ENCODE data around the gene ZNF181.

The ZNF181 gene

DNA sequence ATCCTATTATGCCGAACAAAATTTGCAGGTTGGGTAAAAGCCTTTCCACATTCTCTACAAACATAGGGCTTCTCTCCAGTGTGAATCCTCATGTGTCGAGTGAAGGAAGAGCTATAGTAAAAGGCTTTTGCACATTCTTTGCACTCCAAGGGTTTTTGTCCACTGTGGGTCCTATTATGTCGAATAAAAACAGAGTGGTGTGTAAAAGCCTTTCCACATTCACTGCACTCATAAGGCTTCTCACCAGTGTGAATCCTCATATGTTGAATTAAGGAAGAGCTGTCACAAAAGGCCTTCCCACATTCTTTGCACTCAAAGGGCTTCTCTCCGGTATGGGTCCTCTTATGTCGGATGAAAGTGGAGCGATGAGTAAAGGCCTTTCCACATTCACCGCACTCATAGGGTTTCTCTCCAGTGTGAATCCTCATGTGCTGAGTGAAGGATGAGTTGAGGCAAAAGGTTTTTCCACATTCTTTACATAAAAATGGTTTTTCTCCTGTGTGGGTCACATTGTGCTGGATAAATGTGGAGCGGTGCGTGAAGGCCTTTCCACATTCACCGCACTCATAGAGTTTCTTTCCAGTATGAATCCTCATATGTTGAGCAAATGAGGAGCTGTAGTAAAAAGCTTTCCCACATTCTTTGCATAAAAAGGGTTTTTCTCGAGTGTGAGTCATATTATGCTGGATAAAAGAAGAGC lies 25.3 kb downstream of the ZNF181 start:
- DNase-seq: no peak

- DNase-seq: no peak
Observed at GRCh38 chr19:34766386-34766785, 32.3 kb downstream of the ZNF181 start.

GRCh38 chr19:34767951-34768350 lies 33.9 kb downstream of the ZNF181 start:
- DNase-seq: peak in 1 of 2 experiments; percentile 16

GRCh38 chr19:34772697-34773554 lies 38.9 kb downstream of the ZNF181 start, which contains the start of gene ZNF599:
ZNF599 (minus strand) TSS chr19:34773215; CDS start chr19:34772841, 374 bp downstream.
- DNase-seq: peak; percentile 85 to 94

DNA sequence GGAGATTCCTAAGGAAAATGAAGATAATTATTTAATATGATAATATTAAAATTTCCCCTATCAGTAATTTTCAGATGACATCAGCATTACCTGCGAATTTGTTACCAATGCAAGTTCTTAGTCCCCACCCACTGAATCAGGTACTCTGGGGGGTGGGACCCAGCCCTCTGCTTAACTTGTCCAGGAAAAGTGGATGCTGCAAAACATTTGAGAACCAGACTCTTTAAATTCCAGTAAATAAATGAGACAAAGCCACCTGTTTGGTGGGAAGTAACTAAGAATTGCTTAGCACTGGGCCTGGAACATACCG lies 39.5 kb downstream of the ZNF181 start:
- no peak for DNase-seq

DNA sequence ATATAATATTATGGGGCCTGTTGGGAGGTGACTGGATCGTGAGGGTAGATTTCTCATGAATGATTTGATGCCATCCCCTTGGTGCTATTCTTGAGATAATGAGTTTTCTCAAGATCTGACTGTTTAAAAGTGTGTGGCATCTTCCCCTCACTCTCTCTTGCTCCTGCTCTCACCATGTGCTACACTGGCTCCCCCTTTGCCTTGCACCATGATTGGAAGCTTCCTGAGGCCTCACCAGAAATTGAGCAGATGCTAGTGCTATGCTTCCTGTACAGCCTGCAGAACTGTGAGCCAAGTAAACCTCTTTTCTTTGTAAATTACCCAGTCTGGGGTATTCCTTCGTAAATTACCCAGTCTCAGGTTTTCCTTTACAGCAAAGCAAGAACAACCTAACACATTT lies 40.8 kb downstream of the ZNF181 start:
- DNase-seq: no peak

GRCh38 chr19:34778342-34778741 lies 44.3 kb downstream of the ZNF181 start:
- no peak for DNase-seq

- DNase-seq: no peak
Observed at GRCh38 chr19:34779652-34780051, 45.6 kb downstream of the ZNF181 start.

DNA sequence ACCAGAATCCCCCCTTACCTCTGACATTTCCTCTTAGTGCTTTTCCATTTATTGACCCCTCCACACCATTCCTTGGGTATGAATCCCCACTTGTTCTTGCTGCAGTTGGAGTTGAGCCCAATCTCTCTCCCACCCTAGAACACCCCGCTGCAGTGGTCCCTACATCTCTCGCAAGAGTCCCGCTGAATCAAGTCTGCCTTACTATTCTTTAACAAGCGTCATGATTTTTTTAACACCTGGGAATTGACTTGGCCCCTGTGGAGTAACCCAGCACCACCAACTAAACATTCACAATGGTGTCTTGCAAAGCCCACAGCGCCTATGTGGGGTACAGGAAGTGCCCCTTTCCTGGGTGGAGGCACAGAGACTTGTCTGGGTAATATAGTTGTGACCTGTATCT lies 52.2 kb downstream of the ZNF181 start:
- DNase-seq: no peak

DNA sequence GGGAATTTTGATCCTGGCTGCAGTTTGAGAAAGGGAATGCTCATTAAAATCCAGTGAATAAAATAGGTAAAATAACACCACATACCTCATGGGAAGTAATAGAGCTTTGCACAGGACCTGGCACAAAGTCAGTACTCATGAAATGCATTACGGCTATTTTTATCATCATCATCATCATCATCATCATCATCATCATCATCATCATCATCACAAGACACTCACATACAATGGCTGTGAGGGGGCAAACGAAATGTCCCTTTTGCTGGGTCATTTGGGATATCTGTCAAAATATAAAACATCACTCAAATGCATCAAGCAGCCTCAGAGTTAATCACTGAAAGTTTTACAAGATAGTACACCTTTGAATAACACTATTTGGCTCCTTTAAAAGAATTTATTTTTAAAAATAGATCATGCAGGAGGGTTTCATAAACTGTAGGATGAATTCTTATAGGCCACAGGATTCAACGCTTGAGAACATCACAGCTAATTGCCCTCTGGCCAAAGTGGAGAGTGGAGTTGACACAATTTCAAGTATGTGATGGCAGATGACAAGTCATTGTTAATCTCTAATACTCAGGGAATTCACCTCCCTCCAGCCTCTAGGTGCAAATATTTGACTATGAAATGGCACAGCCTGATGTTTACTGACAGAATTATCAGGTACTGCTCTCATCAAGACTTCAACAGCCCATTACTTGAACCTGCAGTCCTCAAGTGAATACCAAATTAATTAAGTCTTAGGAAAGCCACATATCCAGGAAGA lies 53.2 kb downstream of the ZNF181 start:
- DNase-seq: no peak

DNA sequence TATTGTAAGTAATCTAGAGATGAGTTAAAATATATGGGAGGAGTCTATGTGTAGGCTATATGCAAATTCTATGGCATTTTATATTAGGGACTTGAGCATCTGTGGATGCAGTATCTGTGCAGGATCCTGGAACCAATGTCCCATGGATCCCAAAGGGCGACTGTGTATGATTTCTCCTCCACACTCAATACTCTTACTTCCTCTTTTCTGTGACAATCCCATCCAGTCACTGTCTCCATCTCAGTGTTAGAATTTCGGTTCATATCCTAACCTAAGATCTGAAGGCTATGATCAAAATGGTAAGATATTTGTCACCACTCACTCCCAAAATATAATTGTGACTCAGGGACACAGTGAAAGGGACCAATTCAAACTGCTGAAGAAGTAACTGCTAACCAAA lies 54.0 kb downstream of the ZNF181 start:
- DNase-seq: no peak

GRCh38 chr19:34793565-34793964 lies 59.5 kb downstream of the ZNF181 start:
- DNase-seq: no peak

- DNase-seq: no peak
Observed at GRCh38 chr19:34794066-34794960, 60.3 kb downstream of the ZNF181 start.
